ENCODE data around the gene KCNK3.
"Not testable (repeated sequence)": the region's sequence is repeated elsewhere in the genome, so short reads cannot be mapped to it uniquely, and the experiment has no call there.

Gene KCNK3

DNA sequence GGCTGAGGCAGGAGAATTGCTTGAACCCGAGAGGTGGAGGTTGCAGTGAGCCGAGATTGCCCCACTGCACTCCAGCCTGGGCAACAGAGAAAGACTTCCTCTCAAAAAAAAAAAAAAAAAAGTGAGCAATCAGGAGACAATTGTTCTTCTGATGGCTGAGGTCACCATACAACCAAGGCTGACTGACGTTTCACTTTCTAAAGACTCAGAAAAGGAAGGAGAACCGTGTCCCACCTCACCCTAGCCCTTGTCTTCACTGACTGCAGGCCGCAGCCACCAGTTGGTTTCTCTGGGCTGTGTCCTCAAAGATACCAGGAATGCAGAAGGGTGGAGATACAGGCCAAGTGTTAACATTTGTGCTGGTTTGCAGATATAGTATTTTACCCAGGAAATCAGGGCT is 63.8 kb downstream of the KCNK3 start:
- DNase-seq (ENCODE audit: low spot score), result no peak

DNA sequence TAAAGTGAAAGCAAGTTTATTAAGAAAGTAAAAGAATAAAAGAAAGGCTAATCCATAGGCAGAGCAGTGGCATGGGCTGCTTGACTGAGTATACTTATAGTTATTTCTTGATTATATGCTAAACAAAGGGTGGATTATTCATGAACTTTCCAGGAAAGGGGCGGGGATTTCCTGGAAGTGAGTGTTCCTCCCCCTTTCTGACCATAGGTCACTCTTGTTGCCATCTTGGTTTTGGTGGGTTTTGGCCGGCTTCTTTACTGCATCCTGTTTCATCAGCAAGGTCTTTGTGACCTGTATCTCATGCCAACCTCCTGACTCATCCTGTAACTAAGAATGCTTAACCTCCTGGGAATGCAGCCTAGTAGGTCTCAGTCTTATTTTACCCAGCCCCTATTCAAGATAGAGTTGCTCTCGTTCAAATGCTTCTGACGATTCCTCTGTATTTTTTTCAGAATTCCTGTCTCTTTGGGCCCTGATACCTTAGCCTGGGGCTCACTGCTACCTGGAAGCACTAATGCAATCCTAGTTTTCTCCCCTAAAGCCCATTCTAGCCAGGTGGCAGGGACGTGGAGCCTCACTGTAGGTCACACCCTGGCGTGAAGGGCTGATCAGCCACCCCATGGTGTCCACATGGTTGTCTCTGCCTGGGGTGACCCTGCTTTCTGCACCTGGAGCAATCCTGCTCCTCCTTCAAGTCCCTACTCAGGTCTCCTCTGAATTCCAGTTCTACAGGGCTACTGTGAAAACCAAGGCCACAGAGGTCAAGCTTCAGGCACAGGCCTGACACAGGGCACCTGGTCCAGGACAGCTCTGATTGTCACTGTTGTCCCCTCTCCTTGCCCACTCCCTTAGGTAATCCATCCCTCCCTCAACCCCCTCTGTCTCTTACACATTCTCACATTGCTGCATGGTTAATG is 65.6 kb downstream of the KCNK3 start:
- no peak for DNase-seq (ENCODE audit: low spot score)

- no peak for DNase-seq (ENCODE audit: low spot score)
Measured at GRCh38 chr2:26758790-26759321, 66.3 kb downstream of the KCNK3 start.

GRCh38 chr2:26759845-26760244 is 67.3 kb downstream of the KCNK3 start:
- DNase-seq (ENCODE audit: low spot score), result no peak

- DNase-seq (ENCODE audit: low spot score), result not testable (repeated sequence)
Measured at GRCh38 chr2:26760991-26761390, 68.5 kb downstream of the KCNK3 start.

DNA sequence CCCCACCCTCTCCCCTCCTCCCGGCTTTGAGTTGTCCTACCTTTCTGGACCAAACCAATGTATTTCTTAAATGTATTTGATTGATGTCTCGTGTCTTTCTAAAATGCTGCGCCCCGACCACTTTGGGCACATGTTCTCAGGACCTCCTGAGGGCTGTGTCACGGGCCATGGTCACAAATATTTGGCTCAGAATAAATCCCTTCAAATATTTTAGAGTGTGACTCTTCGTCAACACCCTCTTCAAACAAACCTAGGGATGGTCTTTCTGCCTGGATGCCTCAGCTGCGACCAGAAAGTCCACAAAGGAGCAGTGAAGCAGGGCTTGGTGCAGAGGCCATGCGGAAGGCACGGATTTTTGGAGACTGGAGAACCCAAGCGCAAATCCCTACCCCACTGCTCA is 70.5 kb downstream of the KCNK3 start:
- DNase-seq (ENCODE audit: low spot score), result no peak

DNA sequence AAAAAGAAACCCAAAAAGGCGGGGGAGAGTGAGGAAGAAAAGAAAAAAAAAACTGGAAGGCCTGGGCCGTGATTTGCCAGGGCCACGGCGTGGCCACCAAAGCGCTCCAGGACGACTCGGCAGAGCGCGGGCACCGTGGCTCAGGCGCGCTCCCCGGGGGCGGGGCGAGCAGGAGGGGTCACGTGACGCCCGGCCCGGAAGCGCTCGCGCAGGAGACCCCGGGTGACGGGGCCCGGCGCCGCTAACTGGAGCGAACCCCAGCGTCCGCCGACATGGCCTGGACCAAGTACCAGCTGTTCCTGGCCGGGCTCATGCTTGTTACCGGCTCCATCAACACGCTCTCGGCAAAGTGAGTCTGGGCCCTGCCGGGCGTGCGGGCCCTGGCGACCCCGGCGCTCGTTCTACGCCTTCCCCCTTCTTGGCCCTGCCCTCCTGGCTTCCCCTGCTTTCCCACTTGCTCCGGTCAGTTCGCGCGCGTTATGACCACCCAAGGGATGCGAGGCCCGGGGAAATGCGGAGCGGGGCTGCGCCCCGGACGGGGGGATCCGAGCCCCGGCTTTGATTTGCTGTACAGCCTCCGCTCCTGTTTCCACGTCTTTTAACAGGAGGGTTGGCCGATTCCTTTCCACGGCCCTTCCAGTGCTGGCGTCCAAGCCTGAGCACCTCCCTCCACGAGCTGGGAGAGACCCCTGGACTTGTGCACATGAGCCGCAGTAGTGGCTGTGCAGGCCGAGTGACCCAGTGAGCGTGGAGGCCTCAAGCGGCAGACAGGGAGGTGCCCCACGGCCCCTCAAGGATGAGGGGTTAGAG is 71.8 kb downstream of the KCNK3 start, which contains the start of gene SLC35F6:
Gene SLC35F6, plus strand, starts transcription at position 207 of the 810 bp plus-strand sequence. Its CDS starts 66 bp downstream, at position 273.
- peak; percentile 85 for DNase-seq (ENCODE audit: low spot score)

DNA sequence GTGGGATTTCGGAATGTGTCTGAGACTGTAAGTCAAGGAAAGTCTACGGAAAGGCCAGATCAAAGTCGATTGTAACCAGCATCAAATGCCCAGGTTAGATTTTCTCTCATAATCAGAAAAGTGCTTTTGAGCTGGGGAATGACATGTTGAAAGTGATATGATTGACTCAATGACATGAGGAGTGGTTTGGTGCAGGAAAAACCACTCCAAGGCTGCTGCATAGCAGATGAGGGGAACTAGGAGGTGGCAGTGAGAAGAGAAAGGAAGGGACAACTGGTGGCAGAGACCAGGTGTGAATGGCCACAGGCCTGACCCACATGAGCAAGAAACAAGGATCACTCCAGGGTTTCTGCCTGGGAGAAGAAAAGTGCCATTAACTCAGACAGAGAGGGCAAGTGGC is 72.4 kb downstream of the KCNK3 start:
- no peak for DNase-seq (ENCODE audit: low spot score)

DNA sequence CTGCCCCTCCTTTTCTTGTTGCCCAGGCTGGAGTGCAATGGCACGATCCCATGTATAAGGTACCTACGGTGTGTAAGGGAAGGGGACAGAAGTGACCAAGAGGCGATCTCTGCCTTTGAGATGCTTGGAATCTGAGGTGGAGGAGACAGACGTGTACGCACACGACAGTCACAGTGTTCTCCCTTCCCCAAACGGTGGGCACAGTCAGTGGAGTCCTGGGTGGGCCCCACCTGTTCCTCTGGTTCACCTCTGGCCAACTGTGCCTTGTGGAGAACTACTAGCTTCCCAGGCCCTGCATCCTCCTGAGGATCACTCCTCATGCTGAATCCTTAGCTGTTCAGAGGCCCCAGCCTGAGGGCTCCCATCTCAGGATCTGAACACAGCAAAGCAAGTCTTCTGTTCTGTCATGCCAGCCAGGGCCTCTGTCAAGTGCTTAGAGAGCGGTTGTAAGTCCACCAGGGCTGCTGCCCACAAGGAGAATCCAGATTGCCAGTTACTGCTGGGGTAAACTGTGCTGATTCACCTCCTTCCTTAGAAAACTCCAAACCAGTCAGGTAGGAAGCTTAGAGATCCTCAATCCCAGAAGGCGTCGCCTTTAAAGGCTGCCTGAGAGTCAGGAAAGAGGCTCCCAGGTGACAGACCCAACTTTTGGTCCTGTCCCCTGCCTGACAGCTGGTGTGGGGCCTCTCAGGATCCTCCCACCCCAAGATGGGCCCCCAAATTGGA is 73.1 kb downstream of the KCNK3 start:
- DNase-seq (ENCODE audit: low spot score), result no peak

DNA sequence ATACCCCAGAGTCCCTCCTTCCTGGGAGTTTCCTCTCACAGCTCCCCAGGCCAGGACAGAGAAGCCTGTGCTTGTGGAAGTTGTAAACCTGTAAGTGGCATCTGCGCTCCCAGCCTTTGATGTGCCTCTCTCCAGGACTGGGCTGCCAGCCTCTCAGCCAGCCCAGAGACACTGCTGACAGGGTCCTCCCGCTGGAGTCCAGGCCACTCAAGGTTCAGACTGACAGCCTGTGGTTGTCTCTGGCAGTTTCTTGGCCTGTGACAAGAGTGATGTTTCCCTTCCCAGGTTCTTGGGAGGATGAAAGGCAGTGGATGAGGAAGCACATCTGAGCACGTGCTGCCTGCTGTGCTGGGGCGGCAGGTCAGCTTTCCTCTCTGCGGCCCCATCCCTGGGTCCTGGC is 74.6 kb downstream of the KCNK3 start:
- DNase-seq (ENCODE audit: low spot score), result no peak

GRCh38 chr2:26767894-26768487 is 75.5 kb downstream of the KCNK3 start:
- no peak for DNase-seq (ENCODE audit: low spot score)

DNA sequence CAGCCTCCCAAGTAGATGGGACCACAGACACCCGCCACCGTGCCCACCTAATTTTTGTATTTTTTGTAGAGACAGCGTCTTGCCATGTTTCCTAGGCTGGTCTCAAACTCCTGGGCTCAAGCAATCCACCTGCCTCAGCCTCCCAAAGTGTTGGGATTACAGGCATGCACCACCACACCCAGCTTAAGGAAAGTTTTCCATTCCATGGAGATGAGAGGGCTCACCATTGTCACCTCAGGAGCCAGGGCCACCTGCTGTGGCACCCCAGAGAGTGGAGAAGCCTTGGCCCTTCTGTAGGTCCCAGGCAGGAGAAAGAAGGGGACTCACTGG is 76.2 kb downstream of the KCNK3 start:
- DNase-seq (ENCODE audit: low spot score), result no peak

DNA sequence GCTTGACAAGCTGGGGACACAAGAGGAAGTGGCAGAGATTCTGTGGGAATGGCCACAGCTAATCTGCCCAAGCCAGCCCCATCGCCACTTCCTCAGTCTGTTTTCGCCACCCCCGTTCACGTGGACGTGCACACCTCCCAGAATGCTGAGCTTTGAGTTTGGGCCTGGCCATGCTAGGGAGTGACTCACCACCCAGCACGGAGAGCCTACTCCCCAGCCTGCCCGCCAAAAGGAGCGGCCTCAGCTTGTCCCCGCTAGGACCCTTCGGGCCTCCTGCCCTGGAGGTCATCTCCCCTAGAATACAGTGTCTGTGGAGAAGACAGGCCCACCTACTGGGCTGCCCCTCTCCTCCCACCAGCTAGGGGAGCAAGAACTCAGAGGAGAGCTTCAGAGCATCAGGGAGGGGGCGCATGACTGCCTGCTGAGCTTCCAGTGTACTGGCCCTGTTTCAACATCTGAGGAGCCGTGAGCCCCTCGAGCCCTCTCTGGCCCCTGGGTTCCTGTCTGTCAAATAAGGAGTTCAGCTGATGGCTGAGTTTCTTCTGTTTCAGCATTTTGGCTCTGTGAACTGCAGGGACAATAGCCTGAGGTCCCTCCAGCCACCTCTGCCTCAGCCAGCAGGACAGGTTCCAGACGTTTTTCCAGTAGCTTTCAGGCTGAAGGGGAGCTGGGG is 76.7 kb downstream of the KCNK3 start:
- no peak for DNase-seq (ENCODE audit: low spot score)

- no peak for DNase-seq (ENCODE audit: low spot score)
Measured at GRCh38 chr2:26770986-26771586, 78.6 kb downstream of the KCNK3 start.

DNA sequence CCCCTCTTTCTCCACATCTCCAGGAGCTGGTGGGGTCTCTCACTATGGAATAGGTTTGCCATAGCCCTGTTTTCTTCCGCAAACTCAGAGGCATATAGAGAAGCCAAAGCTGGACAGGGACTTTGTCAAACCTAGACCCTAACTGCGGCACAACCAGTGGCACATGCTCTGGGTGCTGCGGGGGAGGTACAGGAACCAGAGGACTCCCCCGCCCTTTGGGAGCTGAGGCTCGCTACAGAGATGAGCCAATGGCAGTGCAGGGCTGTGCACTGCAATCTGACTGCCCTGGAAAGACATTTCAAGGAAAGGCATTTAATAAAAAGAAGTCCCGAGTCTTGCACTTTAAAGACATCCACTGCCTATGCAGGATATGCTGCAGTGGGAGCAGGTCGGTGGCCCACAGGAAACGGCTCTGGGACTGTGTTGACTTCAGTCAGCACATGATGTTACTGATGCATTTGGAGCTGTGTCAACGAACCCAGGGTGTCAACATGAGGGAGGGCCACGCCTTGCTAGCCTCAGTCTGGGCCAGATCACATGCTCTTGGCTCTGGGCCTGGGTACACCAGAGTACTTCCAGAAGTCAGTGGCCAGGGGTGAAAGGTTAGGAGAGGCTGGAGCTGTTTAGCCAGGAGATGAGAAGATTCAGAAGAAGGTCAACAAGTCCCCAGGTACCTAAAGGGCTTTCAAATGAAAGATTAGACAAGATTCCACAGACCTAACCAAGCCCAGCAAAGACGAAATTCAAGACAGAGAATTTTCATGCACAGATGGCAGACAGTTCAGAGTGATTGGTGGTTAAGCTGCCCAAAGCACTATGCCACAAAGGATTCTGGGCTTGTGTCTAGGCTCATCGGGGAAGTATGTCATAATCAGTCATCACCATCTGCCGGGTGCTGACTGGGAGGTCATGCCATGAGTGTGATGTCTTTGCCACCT is 79.8 kb downstream of the KCNK3 start:
- DNase-seq (ENCODE audit: low spot score), result no peak

DNA sequence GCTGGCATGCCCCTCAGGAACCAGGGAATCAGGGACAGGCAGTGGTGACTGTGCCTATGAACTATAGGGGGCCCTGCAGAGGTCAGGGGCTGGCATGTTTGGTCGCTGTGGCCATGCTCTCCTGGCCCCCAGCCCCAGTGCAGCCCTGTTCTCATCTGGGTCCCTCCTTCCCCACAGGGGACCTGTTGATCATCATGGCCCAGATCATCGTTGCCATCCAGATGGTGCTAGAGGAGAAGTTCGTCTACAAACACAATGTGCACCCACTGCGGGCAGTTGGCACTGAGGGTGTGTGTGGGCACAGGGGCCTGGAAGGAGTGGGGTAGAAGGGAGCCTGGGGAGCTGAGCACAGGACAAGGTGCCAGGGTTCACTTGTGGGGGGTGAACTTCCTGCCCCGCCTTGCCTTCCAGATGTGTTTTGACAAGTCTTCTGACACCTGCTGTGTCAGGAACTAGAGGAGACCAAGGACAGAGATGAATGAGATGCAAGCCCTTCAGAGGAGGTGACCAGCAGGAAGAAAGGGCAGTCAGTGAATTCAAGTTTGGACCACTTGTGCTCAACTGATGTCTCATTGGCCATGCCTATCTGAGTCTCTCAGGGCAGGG is 83.8 kb downstream of the KCNK3 start:
- no peak for DNase-seq (ENCODE audit: low spot score)

GRCh38 chr2:26778098-26778497 is 85.6 kb downstream of the KCNK3 start:
- DNase-seq (ENCODE audit: low spot score), result no peak

DNA sequence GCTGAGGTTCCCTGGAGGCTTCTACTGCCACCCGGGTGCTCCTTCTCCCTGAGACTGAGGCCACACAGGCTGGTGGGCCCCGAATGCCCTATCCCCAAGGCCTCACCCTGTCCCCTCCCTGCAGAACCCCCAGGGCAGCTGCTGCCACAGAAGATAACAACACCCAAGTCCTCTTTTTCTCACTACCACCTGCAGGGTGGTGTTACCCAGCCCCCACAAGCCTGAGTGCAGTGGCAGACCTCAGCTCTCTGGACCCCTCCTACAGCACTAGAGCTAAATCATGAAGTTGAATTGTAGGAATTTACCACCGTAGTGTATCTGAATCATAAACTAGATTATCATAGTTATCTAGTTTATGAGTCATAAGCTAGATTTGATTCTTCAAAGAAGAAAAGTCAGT is 86.0 kb downstream of the KCNK3 start:
- no peak for DNase-seq (ENCODE audit: low spot score)

DNA sequence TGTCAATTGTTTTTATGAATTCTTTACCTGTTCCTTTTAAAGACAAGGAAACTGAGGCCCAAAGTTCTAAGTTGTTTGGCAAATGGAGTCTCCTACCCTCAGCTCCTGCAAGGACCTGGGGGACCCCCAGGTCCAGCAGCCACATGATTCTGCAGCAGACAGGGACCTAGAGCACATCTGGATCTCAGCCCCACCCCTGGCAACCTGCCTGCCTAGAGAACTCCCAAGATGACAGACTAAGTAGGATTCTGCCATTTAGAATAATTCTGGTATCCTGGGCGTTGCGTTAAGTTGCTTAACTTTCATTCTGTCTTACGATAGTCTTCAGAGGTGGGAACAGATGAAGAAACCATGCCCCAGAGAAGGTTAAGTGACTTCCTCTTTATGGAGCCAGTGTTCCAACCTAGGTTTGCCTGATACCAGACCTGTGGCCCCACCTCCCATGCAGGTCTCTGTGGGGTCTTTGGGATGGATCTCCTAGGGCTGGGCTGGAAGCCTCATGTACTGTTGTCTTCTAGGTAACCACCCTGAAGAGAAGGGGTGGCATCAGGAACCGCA is 87.8 kb downstream of the KCNK3 start:
- no peak for DNase-seq (ENCODE audit: low spot score)
